ENCODE data around the gene CSF3.
A peak's percentile ranks its signal among the peaks of the same experiment; 100 is the strongest.

DNA sequence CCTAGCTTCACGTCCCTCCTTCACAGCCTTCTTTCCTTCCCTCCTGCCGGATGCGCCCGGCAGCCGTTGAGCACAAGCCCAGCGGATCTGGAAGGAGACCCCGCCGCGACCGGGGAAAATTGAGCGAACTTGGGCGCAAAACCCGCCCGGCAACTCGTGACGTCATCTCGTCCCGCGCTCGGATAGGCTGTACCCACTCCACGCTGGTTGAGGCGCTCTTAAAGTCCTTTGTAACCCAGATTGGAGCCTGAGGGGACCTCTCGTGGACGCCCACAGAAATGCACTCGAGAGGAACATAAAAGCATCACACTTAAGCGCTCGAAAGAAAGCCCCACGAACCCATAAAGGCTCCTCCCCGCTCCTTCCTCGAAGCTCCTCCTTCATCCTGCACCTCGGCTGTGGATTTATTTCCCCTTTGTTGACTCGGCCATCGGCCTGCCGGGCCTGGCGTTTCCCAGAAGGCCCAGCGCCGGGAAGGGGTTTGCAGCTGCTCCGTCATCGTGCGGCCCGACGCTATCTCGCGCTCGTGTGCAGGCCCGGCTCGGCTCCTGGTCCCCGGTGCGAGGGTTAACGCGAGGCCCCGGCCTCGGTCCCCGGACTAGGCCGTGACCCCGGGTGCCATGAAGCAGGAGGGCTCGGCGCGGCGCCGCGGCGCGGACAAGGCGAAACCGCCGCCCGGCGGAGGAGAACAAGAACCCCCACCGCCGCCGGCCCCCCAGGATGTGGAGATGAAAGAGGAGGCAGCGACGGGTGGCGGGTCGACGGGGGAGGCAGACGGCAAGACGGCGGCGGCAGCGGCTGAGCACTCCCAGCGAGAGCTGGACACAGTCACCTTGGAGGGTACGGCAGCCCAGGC, 34.7 kb upstream of the CSF3 start, which contains the start of gene PSMD3:
- TF ChIP-seq, protein P1, sequence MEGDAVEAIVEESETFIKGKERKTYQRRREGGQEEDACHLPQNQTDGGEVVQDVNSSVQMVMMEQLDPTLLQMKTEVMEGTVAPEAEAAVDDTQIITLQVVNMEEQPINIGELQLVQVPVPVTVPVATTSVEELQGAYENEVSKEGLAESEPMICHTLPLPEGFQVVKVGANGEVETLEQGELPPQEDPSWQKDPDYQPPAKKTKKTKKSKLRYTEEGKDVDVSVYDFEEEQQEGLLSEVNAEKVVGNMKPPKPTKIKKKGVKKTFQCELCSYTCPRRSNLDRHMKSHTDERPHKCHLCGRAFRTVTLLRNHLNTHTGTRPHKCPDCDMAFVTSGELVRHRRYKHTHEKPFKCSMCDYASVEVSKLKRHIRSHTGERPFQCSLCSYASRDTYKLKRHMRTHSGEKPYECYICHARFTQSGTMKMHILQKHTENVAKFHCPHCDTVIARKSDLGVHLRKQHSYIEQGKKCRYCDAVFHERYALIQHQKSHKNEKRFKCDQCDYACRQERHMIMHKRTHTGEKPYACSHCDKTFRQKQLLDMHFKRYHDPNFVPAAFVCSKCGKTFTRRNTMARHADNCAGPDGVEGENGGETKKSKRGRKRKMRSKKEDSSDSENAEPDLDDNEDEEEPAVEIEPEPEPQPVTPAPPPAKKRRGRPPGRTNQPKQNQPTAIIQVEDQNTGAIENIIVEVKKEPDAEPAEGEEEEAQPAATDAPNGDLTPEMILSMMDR (IDR thresholded peaks at IDR 0.05) = peak; percentile 50 to 96 (median 92)
- peak; percentile 78 to 91 for TF ChIP-seq POLR2A (IDR thresholded peaks at IDR 0.05)

All from adrenal gland (tissue), 5 donors.